ENCODE results near the gene CERS3.
"Not testable (repeated sequence)": the region's sequence is repeated elsewhere in the genome, so short reads cannot be mapped to it uniquely, and the experiment has no call there.

The CERS3 gene

GRCh38 chr15:100464888-100465287 is 63.9 kb downstream of the CERS3 start:
- DNase-seq (ENCODE audit: low spot score): no peak

GRCh38 chr15:100464256-100464655 is 64.5 kb downstream of the CERS3 start:
- no peak for DNase-seq (ENCODE audit: low spot score)

GRCh38 chr15:100463515-100463914 is 65.2 kb downstream of the CERS3 start:
- no peak for DNase-seq (ENCODE audit: low spot score)

- DNase-seq (ENCODE audit: low spot score): no peak
Measured at GRCh38 chr15:100461049-100461448, 67.7 kb downstream of the CERS3 start.

- no peak for DNase-seq (ENCODE audit: low spot score)
Measured at GRCh38 chr15:100457201-100457600, 71.5 kb downstream of the CERS3 start.

- DNase-seq (ENCODE audit: low spot score): no peak
Measured at GRCh38 chr15:100454148-100454547, 74.6 kb downstream of the CERS3 start.

- DNase-seq (ENCODE audit: low spot score): no peak
Measured at GRCh38 chr15:100448481-100448880, 80.3 kb downstream of the CERS3 start.

GRCh38 chr15:100441063-100441462 is 87.7 kb downstream of the CERS3 start:
- DNase-seq (ENCODE audit: low spot score): not testable (repeated sequence)

- no peak for DNase-seq (ENCODE audit: low spot score)
Measured at GRCh38 chr15:100439514-100439913, 89.2 kb downstream of the CERS3 start.

- DNase-seq (ENCODE audit: low spot score): no peak
Measured at GRCh38 chr15:100438570-100438969, 90.2 kb downstream of the CERS3 start.

- no peak for DNase-seq (ENCODE audit: low spot score)
Measured at GRCh38 chr15:100437261-100437660, 91.5 kb downstream of the CERS3 start.

GRCh38 chr15:100434561-100434960 is 94.2 kb downstream of the CERS3 start:
- DNase-seq (ENCODE audit: low spot score): no peak

GRCh38 chr15:100434038-100434437 is 94.7 kb downstream of the CERS3 start:
- DNase-seq (ENCODE audit: low spot score): no peak

GRCh38 chr15:100433304-100433703 is 95.4 kb downstream of the CERS3 start:
- no peak for DNase-seq (ENCODE audit: low spot score)

- no peak for DNase-seq (ENCODE audit: low spot score)
Measured at GRCh38 chr15:100430411-100430810, 98.3 kb downstream of the CERS3 start.

- DNase-seq (ENCODE audit: low spot score): no peak
Measured at GRCh38 chr15:100429116-100429728, 99.5 kb downstream of the CERS3 start.

- no peak for DNase-seq (ENCODE audit: low spot score)
Measured at GRCh38 chr15:100426937-100427336, 101.8 kb downstream of the CERS3 start.

- no peak for DNase-seq (ENCODE audit: low spot score)
Measured at GRCh38 chr15:100405179-100405578, 123.6 kb downstream of the CERS3 start.

- no peak for DNase-seq (ENCODE audit: low spot score)
Measured at GRCh38 chr15:100400996-100401395, 127.8 kb downstream of the CERS3 start.

GRCh38 chr15:100394736-100395440 is 133.9 kb downstream of the CERS3 start:
- no peak for DNase-seq (ENCODE audit: low spot score)

GRCh38 chr15:100393008-100393407 is 135.7 kb downstream of the CERS3 start:
- no peak for DNase-seq (ENCODE audit: low spot score)

- DNase-seq (ENCODE audit: low spot score): no peak
Measured at GRCh38 chr15:100385300-100386050, 143.3 kb downstream of the CERS3 start.

- DNase-seq (ENCODE audit: low spot score): no peak
Measured at GRCh38 chr15:100384108-100384410, 144.7 kb downstream of the CERS3 start.
